Gastroesophageal sphincter (tissue), 4 donors: ENCODE results near the gene RIPOR2. TPM values are rescaled to one million over a fixed set of nuclear protein-coding genes. Genes with fewer than 3 reads are reported as not detected.

Experiments
- ATAC-seq: fragments of 150-250 bp; one replicate; pipeline ENCODE4 v1.9.1; 2016; ENCODE audit warnings: mild to moderate bottlenecking, moderate library complexity
- H3K27ac ChIP-seq, 4 donors: fragments of 200-600 bp; sonication (generic) in 3 of 4; 1 replicate in 3 of 4; 2 replicates in 1 of 4; pipeline ENCODE4 v1.5.1; 2016 to 2019
- H3K27me3 ChIP-seq: fragments of 200-600 bp; sonication (generic); one replicate; pipeline ENCODE4 v1.5.1; 2019
- H3K36me3 ChIP-seq, 2 donors: fragments of 200-600 bp; sonication (generic); one replicate each; pipeline ENCODE4 v1.5.1; 2019; ENCODE audit warnings: control low read depth in 1 of 2
- H3K4me1 ChIP-seq, 3 donors: fragments of 200-600 bp; sonication (generic); 1 replicate in 2 of 3; 2 replicates in 1 of 3; pipeline ENCODE4 v1.5.1; 2016 to 2019; ENCODE audit warnings: control low read depth in 2 of 3
- H3K4me3 ChIP-seq, 2 donors: fragments of 200-600 bp; sonication (generic); one replicate each; pipeline ENCODE4 v1.5.1; 2019; ENCODE audit warnings: mild to moderate bottlenecking in 1 of 2, moderate library complexity in 1 of 2
- H3K9me3 ChIP-seq, 3 donors: fragments of 200-600 bp; sonication (generic); one replicate each; pipeline ENCODE4 v1.5.1; 2017 to 2019; ENCODE audit warnings: control low read depth in 2 of 3
- EP300 ChIP-seq: sonication (generic); formaldehyde crosslinking; IDR thresholded peaks from one replicate; pipeline ENCODE4 v1.6.1; 2017; ENCODE audit warnings: antibody characterized with exemption, mild to moderate bottlenecking
- POLR2A ChIP-seq, 2 donors: fragments of 450-650 bp; IDR thresholded peaks; one replicate each; pipeline ENCODE4 v1.6.1; 2017; ENCODE audit warnings: antibody characterized with exemption in 2 of 2, mild to moderate bottlenecking in 2 of 2, moderate library complexity in 1 of 2
- POLR2AphosphoS5 ChIP-seq: sonication (generic); formaldehyde crosslinking; IDR thresholded peaks from one replicate; pipeline ENCODE4 v1.6.1; 2017; ENCODE audit warnings: antibody characterized with exemption
- WGBS, 2 donors: methylation state at CpG; one replicate each; pipeline ENCODE4 v1.1.5; 2018; ENCODE audit warnings: low coverage in 1 of 2; 5-methylcytosine and 5-hydroxymethylcytosine counted together
- total RNA-seq, 4 donors: library from RNA; depleted of rRNA; stranded (reverse); fragments of >200 nt; gene quantifications; one replicate each; pipeline ENCODE4 v1.1.0, GENCODE V29; 2016
- TF ChIP-seq, protein P1 (sequence below), 4 experiments: fragments of 200-600 bp in 2 of 4; fragments of 450-650 bp in 2 of 4; sonication (generic) in 1 of 4; IDR thresholded peaks; one replicate each; pipeline ENCODE4 v1.5.1; 2017 to 2019; ENCODE audit warnings: antibody characterized with exemption in 4 of 4, mild to moderate bottlenecking in 2 of 4, moderate library complexity in 2 of 4

The RIPOR2 gene
- total RNA-seq, 4 donors from 2014 or later = 1.7 to 14.9 (median 4.2) TPM

DNA sequence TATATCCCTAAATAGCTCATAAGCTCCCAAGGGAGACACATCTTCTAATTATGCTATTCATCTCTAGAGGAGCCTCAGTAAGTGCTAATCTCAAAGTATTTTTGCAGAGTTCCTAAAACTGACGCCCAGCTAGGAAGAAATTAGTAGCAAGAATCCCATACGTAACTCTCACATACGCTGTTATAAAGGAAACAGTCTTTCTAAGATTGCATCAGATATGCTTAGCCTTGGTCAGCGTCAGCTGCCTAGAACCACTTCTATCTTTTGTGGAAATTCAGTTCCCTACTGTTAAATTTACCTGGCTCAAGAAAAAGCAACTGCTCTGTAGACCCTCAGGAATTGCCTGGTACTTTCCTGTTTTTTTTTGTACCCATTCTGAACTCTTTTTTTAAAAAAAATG, 13.6 kb downstream of the RIPOR2 start:
- ATAC-seq = no peak
- H3K9me3 ChIP-seq = no peaks in the 10 kb centered on the region
- peaks cover 4% of the 10 kb centered on the region for H3K27me3 ChIP-seq
- TF ChIP-seq EP300 (no peak), POLR2A (IDR thresholded peaks at IDR 0.05) (no peak), POLR2AphosphoS5 (no peak)
- TF ChIP-seq, protein P1, sequence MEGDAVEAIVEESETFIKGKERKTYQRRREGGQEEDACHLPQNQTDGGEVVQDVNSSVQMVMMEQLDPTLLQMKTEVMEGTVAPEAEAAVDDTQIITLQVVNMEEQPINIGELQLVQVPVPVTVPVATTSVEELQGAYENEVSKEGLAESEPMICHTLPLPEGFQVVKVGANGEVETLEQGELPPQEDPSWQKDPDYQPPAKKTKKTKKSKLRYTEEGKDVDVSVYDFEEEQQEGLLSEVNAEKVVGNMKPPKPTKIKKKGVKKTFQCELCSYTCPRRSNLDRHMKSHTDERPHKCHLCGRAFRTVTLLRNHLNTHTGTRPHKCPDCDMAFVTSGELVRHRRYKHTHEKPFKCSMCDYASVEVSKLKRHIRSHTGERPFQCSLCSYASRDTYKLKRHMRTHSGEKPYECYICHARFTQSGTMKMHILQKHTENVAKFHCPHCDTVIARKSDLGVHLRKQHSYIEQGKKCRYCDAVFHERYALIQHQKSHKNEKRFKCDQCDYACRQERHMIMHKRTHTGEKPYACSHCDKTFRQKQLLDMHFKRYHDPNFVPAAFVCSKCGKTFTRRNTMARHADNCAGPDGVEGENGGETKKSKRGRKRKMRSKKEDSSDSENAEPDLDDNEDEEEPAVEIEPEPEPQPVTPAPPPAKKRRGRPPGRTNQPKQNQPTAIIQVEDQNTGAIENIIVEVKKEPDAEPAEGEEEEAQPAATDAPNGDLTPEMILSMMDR (IDR thresholded peaks at IDR 0.05) = no peak
- WGBS, 2 donors = 74 to 92% methylated on average over 4 of the region's 4 CpGs
- H3K4me3 ChIP-seq = no peak overlapping the region
- no peak overlapping the region for H3K27ac ChIP-seq
- peaks cover 0 to 16% (median 6%) of the 10 kb centered on the region in 3 donors for H3K4me1 ChIP-seq
- no peaks in the 10 kb centered on the region for H3K36me3 ChIP-seq

DNA sequence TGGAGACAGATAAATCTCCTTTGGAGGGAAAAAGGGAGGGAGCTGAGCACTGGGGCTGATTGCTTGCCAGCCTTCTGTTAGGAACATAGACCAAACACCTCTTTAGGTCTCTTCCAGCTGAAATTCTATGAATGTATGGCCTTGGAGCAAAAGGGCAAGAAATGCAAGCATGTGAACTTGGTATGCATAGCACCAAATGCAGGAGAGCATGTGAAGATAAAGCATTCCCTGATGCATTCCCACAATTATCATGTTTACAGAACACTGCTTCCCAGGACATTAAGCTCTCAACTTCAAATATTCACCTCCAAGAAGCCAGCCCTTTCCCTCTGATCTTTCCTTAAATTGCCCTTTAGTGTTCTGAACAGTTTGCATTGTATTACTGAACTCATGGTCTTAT, 15.6 kb downstream of the RIPOR2 start:
- Histone ChIP-seq H3K27me3 (peaks cover 12% of the 10 kb centered on the region), H3K4me3 (no peak overlapping the region), H3K9me3 (no peaks in the 10 kb centered on the region), H3K27ac (no peak overlapping the region), H3K36me3 (no peaks in the 10 kb centered on the region), H3K4me1 (peaks cover 0 to 16% (median 6%) of the 10 kb centered on the region in 3 donors)
- TF ChIP-seq POLR2AphosphoS5 = no peak
- TF ChIP-seq, protein P1 (IDR thresholded peaks at IDR 0.05) = no peak
- TF ChIP-seq POLR2A (IDR thresholded peaks at IDR 0.05) = no peak
- TF ChIP-seq EP300 = no peak
- ATAC-seq = no peak

DNA sequence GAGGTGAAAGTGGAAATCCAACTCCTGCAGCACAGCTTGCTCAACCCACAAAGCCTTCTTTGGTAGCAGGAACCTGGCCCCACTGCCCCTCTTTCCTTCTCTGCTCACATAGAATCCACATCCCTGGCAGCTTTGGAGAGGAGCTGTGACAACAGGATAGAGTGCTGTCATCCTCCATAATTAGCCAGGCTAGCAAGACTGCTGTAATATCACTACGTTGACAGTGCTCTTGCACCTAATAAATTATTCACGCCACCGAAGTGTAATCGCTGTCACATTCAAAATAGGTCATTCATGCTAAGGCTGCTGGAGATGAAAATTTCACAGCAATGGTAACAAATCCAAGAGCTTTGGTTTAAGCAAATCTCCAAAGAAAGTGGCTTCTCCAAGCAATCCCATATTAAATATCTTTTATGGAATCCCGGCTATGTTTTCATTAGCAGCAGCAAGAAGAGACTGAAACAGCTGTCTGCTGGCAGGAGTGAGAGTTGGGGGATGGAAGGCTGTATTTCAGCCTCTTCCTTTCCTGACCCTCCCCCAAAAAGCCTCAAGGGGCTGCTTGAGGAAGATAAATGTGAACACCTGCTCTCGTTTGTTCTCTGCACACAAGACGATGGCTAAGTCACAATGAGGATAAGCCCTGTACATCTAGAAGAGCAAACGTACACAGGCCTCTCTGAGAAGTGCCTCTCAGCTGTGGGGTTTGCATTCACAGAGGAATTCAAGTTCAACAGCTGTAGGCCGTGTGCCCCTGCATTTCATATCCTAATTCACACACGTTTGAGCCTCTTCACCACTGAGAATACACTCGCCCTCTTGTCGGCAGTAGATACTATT, 16.5 kb downstream of the RIPOR2 start:
- 33 to 51% methylated on average over 8 to 10 of the region's 12 CpGs for WGBS, 2 donors

DNA sequence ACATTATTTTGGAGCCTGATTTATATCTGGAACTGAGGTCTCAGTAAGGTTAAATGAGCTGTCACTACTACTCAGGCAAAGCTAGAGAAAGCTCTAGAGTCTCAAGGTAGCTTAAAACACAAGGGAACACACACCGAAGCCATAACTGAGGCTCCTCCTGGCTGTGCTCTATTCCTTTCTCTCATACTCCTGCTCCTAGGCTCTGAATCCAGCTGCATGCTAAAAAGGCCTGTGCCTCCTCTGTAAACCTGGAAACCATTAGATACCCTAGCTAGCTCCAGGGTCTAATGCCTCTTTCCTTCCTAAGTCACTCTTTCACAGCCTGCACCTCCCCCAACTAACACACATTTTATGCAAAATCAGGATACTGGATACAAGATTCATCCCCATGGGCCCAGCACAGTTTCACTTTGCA, 17.1 kb downstream of the RIPOR2 start:
- WGBS, 2 donors = 50% methylated on average over 1 of the region's 1 CpG; no CpG with 5 or more reads in 1 of the 2 donors
- no peak overlapping the region for H3K27ac ChIP-seq

More for the DNA sequence above, 16.5 kb downstream of the RIPOR2 start:
- H3K4me1 ChIP-seq = peaks cover 0 to 16% (median 6%) of the 10 kb centered on the region in 3 donors
- H3K36me3 ChIP-seq = no peaks in the 10 kb centered on the region
- ATAC-seq = no peak
- peaks cover 15% of the 10 kb centered on the region for H3K27me3 ChIP-seq
- no peak overlapping the region for H3K4me3 ChIP-seq
- H3K9me3 ChIP-seq = no peaks in the 10 kb centered on the region
- no peak for TF ChIP-seq POLR2A (IDR thresholded peaks at IDR 0.05)
- no peak overlapping the region for H3K27ac ChIP-seq

DNA sequence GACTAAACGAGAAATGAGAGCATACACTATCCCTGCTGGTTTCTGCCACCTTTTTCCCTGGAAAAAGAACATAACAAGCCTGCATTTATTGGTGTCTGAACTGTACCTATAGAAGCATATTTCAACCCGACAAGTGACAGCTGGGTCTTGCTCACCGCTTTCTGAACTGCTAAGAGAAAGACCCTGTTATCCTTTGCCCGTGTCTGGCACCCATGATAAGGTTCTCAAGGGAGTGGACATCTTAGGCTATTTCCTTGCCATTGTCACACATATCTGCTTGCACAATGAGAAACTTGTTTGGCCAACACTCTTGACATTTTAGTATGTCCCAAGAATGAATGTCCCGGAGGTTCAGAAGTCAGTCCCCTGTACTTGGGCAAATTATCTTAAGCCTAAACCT, 19.3 kb downstream of the RIPOR2 start:
- WGBS, 2 donors = 87 to 93% methylated on average over 4 to 5 of the region's 5 CpGs
- peaks cover 42% of the 10 kb centered on the region for H3K27me3 ChIP-seq
- no peaks in the 10 kb centered on the region for H3K36me3 ChIP-seq
- no peak for TF ChIP-seq POLR2A (IDR thresholded peaks at IDR 0.05)
- no peak for TF ChIP-seq POLR2AphosphoS5
- TF ChIP-seq, protein P1 (IDR thresholded peaks at IDR 0.05) = no peak
- TF ChIP-seq EP300 = no peak
- H3K27ac ChIP-seq = no peak overlapping the region
- H3K4me1 ChIP-seq = peaks cover 0 to 23% (median 9%) of the 10 kb centered on the region in 3 donors
- no peak for ATAC-seq
- no peaks in the 10 kb centered on the region for H3K9me3 ChIP-seq
- H3K4me3 ChIP-seq = no peak overlapping the region

More for the DNA sequence above, 17.1 kb downstream of the RIPOR2 start:
- peaks cover 21% of the 10 kb centered on the region for H3K27me3 ChIP-seq
- H3K9me3 ChIP-seq = no peaks in the 10 kb centered on the region
- no peak overlapping the region for H3K4me3 ChIP-seq
- H3K4me1 ChIP-seq = peaks cover 0 to 16% (median 6%) of the 10 kb centered on the region in 3 donors
- no peak for ATAC-seq
- no peaks in the 10 kb centered on the region for H3K36me3 ChIP-seq
- TF ChIP-seq POLR2A (IDR thresholded peaks at IDR 0.05) = no peak
- TF ChIP-seq, protein P1 (IDR thresholded peaks at IDR 0.05) = no peak
- no peak for TF ChIP-seq POLR2AphosphoS5
- TF ChIP-seq EP300 = no peak
